ENCODE data around the gene PCID2.
A peak's percentile ranks its signal among the peaks of the same experiment; 100 is the strongest.
"Not testable (repeated sequence)": the region's sequence is repeated elsewhere in the genome, so short reads cannot be mapped to it uniquely, and the experiment has no call there.

PCID2 gene

DNA sequence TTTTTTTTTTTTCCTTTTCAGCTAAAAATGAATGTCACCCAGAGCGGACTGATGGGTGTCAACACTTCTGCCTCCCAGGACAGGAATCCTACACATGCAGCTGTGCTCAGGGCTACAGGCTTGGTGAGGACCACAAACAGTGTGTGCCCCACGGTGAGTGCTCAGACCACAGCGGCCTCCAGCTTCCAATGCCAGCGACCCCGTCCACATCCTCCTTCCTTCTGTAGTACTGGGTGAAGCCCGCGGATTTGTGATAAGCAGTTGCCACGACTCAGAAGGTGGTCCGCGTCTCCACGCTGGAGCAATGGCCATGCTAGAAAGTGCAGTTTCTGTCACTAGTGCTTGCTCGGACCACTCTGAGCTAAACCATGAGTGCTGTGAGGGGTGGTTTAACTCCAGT, 44.0 kb downstream of the PCID2 start:
- no peak for DNase-seq

DNA sequence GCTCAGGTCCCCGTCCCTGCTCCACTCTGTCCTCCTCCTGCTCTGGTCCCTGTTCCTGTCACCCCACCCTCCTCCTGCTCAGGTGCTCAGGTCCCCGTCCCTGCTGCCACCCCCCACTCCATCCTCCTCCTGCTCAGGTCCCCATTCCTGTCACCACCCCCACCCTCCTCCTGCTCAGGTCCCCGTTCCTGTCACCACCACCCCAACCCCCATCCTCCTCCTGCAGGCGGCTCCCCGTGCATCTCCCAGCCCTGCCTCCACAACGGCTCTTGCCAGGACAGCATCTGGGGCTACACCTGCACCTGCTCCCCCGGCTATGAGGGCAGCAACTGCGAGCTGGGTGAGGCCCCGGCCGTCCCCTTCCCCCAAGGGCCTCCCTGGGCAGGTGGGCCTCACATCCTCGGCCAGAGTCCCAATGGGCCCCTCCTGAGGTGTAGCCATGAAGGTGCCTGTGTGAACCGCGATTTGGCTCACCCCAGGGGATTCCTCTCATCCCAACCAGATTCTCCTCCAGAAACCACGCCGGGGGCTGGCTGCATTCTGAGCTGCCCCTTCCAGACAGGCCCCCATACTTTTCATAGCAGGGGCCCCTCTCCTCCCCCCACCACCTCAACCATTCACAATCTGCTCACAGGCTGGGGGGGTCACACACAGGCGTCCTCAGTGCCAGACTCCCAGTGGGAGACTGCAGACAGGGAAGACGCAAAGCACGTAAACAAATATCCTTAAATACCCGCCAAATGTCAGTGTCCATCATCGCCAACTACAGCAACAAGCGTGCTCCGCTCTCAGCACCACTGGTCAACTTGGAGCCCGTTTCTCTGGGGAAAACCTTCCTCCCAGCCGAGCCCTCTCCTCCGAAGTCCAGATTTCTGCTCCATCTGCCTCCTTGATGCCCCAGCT, 45.4 kb downstream of the PCID2 start:
- DNase-seq = peak in 2 of 3 experiments; percentile 62 to 69

DNA sequence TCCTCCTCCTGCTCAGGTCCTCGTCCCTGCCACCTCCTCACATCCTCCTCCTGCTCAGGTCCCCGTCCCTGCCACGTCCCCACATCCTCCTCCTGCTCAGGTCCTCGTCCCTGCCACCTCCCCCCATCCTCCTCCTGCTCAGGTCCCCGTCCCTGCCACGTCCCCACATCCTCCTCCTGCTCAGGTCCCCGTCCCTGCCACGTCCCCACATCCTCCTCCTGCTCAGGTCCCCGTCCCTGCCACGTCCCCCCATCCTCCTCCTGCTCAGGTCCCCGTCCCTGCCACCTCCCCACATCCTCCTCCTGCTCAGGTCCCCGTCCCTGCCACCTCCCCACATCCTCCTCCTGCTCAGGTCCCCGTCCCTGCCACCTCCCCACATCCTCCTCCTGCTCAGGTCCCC, 46.5 kb downstream of the PCID2 start:
- DNase-seq = not testable (repeated sequence)

DNA sequence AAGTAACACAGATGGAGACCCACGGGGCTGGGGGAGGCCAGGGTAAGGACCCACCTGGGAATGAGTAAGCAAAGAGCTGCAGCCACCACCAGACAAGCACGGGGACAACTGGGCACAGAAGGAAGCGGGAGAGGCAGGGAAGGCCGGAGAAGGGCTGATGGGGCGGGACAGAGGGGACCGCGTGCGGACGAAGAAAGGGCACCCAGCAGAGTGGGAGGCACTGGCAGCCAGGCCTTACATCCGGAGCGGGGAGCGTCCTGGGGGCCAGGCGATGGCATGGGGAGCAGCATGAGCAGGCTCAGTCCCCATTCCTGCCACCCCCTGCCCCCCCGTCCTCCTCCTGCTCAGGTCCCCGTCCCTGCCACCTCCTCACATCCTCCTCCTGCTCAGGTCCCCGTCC, 47.0 kb downstream of the PCID2 start:
- DNase-seq = peak in 2 of 3 experiments; percentile 24 to 43

DNA sequence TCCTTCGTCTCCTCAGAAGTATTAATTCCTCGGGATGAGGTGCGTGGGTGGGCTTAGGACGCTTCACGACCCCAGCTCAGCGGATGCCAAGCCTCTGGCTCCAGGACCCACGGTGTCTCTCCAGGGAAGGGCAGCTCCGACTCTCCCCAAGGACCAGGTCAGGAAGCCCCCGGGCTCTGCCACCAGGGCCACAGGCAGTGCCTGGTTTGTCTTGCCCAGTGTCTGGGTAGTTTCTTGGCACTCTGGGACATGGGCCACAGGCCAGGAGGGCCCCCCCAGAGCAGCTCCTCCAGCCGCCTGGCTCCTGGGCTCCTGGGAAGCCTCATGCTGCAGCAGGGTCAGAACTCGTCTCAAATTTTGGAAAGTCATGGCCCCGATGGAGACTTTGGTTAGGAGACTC, 47.5 kb downstream of the PCID2 start:
- DNase-seq = no peak

DNA sequence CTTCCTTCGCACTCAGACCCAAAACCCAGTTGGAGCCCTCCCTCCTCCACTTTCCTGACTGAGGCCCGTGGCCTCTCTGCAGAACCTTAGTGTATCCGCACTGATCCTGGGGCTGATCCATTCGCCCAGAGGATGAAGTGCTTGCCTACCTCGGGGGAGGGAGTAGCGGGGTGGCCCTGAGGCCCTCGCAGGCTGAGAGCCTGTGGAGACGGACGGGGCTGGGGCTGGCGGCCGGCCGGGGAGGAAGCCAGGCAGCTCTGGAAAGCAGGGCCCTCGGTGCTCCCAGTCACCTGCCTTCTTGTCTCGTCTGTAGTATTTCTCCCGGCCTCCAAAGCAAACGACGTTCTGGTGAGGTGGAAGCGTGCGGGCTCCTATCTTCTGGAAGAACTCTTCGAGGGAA, 48.8 kb downstream of the PCID2 start:
- no peak for DNase-seq

DNA sequence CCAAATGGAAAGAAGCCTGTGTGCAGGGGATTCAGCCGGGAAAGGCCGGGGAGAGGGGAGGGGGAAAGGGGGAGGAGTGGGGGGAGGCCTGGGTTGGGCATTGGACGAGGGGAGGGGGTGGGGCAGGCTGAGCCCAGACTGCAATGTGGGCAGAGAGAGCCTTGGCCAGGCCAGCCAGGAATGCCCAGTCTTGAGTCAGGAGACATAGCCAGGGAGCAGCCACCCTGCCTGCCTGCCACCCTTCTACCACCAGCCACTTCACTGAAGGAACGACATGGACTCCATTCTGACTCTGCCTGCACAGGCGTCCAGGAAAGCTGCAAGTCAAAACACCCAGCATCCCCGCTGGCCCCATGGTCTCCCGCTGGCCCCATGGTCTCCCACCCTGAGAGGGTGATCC, 49.5 kb downstream of the PCID2 start:
- no peak for DNase-seq

DNA sequence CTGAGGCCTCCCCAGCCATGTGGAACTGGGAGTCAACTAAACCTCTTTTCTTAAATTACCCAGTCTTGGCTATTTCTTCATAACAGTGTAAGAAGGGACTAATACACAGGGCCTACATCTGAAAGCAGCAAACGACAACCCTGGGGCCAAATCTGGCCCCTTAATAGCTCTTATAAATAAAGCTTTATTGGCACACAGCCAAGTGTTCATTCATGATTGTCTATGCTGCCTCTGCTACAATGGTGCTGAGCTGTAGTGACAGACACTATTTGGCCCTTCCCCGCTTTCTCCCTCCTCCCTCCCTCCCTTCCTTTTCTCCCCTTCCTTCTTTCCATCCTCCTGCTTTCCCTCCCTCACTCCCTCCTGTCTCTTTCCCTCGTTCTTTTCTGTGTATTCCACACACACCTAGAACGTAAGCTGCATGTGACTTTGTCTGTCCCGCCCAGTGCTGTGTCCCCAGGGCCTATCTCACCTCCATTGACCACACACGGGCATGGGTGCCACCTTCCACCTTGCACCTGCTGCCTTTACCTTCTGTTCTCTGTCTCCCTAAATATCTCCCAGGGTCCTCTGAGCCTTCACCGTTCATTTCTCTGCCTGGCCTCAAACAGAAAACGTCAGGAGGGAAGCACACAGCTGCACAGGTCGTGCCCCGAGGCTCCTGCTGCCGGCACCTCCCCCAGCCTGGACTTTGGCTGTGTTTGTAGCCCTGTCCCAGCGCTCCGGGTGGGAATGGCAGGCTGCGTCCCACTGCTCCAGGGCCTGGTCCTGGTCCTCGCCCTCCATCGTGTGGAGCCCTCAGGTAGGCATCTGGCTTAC, 50.3 kb downstream of the PCID2 start, which contains the start of gene PROZ:
PROZ (plus strand) TSS at position 720 of the 819 bp plus-strand sequence; CDS start at position 733, 13 bp downstream.
- peak in 1 of 3 experiments; percentile 19 for DNase-seq

DNA sequence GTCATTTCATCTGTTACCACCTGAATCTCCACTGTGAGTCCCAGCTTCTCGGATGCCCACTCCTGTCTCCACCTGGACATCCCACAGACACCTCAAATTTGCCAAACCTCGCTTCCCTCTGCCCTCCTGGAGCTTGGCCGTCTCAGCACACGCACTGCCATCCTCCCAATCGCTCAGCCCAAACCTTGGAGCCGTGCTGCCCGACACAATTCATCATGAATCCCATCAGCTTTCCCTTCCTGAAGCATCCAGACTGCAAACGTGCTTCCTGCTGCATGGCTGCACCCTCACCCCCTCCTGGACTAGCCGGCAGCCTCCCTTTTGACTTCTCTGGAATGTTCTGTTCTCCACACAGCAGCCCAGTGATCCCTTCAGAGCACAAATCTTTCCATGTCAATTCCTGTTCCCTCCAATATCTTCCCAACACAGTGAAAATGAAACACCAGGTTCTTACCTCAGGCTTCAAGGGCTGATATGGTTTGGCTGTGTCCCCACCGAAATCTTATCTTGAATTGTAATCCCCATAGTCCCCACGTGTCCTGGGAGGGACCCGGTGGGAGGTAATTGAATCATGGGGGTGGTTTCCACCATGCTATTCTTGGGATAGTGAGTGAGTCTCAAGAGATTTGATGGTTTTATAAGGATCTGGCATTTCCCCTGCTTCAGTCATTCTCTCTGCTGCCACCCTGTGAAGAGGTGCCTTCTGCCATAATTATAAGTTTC, 51.1 kb downstream of the PCID2 start:
- no peak for DNase-seq

DNA sequence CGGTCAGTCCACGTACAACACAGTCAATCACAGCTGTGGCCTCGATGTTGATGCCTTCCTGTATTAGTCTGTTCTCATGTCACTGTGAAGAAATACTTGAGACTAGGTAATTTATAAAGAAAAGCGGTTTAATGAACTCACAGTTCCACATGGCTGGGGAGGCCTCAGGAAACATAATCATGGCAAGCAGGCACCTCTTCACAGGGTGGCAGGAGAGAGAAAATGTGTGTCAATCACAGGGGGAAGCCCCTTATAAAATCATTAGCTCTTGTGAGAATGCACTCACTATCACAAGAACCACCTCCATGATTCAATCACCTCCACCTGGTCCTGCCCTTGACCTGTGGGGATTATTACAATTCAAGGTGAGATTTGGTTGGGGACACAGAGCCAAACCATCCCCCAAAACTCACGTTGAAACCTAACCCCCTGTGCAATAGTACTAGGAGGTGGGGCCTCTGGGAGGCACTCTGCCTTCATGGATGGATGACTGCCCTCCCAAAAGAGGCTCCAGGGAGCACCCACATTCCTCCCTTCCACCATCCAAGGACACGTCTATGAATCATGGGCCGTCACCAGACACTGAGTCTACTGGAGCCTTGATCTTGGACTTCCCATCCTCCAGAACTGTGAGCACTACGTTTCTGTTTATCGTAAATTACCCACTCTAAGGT, 52.4 kb downstream of the PCID2 start:
- DNase-seq = no peak

DNA sequence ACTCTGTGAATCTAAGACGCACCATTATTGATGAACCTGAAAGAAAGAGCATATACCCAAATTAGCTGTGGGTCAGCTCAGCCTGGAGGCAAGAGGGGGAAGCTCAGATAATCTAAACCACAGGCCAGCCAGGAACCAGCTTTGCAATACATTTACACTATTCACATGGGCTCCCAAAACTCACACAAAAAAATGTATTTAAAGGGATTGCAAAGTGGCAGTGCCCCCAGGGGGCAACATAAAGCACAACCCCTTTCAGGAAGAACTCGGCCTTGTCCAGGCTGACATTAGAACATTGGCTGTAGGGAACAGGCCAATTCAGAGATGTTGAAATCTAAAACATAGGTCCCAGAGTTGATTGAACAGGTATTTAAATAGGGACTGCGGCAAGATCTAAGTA, 53.3 kb downstream of the PCID2 start:
- no peak for DNase-seq

DNA sequence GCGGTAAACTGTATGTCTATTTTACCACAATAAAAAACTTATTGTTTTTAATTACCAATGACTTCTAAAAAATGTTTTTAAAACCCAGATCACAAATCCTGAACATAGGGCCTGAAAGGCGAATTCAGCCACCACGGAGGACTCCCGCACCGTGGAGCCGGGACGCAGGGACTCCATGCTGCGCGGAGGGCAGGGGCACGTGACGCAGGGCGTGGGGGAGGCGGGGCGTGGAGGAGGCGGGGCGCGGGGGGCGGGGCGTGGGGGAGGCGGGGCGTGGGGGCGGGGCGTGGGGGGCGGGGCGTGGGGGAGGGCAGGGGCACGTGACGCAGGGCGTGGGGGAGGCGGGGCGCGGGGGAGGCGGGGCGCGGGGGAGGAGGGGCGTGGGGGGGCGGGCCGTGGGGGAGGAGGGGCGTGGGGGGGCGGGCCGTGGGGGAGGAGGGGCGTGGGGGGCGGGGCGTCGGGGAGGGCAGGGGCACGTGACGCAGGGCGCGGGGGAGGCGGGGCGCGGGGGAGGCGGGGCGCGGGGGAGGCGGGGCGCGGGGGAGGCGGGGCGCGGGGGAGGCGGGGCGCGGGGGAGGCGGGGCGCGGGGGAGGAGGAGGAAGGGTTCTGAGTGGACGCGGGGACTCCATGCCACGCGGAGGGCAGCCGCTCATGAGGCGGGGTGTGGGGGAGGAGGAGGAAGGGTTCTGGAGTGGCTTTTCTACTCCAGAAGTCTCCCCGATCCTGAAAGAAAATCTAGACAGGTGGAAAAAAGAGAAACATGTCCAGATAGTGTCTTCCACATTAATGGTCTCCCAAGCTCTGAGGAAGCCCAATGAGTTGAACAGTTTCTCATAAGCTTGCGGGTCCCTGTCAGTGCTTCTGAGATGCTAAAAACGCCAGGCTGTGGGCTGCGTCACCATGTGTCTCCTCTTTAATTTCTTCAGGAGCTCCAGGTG, 54.4 kb downstream of the PCID2 start:
- DNase-seq = peak; percentile 80 to 87 (median 84)

DNA sequence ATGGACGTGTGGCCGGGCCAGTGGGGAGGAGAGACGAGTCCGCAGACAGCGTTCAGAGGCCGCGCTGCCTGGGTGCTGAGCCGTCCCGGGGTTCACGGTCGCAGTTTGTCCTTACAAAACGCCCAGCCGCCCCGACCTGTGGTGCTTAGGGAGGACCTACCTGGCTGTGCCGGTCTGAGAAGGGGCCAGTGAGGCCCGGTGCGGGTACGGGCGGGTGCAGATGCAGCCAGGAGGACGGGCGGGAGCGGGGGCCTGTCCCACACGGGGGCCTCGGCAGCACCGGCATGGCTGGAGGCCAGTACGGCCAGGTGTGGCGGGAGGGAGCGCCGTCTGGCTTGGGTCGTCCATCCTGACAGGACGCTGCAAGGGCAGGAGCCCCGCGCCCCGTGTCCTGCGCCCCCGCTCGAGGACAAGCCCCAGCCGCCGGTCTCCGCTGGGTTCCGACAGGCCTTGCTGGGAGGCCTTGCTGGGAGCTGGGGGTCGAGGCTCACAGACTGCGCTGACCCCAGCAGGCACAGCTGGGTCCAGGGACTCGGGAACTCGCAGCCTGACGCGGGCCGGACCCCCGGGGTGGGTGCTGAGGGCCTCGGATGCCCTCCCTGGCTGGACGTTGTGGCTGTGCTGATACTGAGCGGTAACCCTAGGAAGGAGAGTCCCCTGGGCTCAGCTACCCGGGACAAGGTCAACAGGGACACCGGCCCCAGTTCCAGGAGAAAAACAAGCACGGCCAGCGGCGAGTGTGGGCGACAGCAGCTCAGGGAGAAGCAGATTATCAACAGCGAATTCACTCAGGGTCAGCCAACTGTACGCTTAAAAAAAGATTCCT, 55.3 kb downstream of the PCID2 start:
- DNase-seq = peak in 2 of 3 experiments; percentile 67 to 82

DNA sequence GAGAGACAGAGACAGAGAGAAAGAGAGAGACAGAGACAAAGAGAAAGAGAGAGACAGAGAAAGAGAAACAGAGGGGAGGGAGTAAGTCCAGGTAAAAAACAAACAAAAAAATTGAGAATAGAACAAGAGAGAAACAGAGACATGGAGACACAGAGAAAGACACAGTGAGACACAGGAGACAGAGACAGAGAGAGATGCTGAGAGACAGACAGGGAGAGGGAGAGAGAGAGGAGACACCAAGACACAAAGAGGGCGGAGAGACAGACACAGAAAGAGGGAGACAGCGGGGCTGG, 55.8 kb downstream of the PCID2 start:
- no peak for DNase-seq

DNA sequence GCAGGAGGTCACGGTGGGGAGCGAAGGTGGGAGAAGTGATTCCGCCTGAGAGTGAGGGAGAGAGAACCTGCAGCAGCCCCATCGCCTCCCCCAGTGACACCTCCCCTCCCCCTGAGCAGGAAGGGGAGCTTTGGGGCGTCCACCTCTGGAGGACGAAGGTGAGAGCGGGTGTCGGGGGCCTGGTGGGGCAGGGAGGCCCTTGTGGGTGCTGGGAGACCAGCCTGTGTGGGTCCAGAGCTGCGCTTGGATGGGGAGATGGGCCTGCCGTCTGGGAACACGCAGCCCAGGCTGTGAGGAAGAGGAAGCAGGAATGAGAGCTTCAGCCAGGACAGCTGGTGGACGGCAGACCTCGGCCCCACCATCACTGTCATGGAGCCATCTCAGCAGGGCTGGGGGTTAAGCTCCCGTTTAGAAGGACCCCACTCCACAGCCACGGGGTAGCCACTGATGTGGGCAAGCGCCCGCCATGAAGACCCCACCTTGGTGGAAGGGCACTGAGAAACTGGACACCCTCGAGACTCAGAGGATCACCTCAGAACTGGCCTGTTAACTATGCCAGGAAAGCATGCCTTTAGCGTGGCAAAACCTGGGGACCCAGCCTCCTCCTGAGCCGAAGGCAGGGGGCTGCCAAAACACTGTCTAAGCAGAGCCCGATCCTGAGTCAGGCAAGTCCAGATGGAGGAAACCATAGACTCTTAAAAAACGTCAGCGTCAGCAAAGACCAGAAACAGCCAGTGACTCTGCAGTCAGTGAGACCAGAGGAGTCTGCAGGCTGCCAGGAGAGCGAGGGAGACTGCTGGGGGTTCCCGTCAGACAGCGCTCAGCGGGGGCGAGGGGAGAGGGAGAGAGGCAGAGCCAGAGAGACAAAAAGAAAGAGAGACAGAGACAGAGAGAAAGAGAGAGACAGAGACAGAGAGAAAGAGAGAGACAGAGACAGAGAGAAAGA, 56.5 kb downstream of the PCID2 start:
- peak in 2 of 3 experiments; percentile 36 to 52 for DNase-seq

DNA sequence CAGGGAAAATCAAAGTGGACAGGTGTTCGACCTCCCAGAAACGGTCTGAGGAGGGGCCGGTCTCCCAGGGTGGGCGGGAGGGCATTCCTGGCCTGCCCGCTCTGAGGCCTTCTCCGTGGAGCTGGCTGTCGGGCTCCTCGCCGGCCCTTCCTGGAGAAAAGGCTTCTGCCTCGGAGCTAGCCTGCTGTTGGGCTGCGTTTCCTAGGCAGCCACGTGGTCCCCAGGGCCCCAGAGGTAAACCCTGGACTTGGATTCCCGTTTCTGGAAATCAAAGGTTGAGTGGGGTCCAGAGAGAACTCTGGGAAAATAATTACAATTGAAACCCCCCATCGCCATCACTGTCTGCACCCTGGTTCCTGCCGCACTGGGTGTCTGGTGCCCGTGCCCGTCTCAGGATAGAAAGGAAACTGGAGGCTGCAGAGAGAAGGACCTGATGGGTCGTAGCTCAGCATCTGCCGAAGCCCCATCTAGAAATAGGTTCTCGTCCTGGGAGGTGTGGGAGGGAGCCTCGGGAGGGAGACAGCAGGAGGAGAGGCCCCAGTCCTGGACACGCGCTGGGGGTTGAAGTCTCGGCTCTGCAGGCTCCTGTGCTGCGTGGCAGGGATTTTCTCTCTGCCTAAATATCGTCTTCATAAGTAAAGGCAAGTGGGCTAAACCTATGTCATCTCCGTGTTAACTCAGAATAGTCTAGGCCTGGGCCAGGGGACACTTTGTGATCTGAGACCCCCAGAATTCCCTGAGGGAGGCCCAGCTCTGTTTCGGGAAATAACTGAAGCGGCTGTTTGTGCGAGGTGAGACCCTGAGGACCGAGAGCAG, 57.7 kb downstream of the PCID2 start:
- no peak for DNase-seq

DNA sequence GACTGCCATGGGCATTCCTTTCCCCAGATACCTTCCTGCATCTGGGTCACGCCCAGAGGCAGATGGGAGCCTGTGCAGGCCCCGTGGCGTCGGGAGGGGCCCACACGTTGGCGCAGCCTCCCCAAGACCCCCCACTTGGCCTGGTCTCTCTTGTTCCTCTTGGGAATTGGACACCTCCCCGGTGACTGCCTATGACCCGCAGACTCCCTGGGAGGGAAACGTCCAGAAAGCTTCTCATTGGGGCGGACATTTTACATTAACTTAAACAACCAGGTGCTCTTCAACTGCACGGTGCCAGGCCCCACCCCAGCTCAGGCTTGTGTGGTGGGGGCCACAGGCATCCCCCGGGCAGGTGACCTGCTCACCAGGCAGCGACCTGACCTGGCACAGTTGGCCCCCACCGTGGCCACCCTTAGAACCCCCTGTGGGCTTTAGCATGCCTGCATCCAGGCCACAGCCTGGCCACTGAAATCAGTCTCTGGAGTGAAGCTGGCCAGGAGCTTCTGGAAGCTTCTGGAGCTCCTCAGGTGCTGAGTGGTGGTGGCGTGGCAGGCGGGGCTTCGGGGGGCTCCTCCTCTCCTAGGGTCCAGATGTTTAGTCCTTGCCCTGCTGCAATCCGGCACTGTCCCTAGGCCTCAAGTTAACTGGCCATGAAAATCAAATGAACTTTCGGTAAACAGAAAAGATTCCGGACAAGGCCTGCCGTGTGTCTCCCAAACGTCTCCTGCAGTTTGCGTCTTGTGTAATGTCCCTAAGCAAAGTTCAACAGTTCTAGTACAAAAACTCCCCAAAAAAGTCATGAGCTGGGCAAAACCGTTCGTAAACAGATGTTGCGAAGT, 58.5 kb downstream of the PCID2 start:
- no peak for DNase-seq

All from NCI-H1417 (cell line).